H1 (cell line): ENCODE measurements around the gene ARHGEF11. TPM values are rescaled to one million over a fixed set of nuclear protein-coding genes. Genes with fewer than 3 reads are reported as not detected.

Source experiments
- CHD1 ChIP-seq: IDR thresholded peaks from 2 replicates; pipeline ENCODE4 v1.6.1; 2012; ENCODE audit warnings: low read depth, low read length, improper control_type of control experiment
- EGR1 ChIP-seq: IDR thresholded peaks from 2 replicates; pipeline ENCODE4 v1.6.1; 2011; ENCODE audit warnings: low read depth, low read length, borderline replicate concordance
- EZH2 ChIP-seq: fragments of 200-600 bp; sonication (generic); IDR thresholded peaks from 2 replicates; pipeline ENCODE4 v1.7.1; 2012; ENCODE audit warnings: low read depth, mild to moderate bottlenecking, moderate library complexity, low read length, inconsistent platforms; ENCODE audit not compliant: severe bottlenecking
- KDM4A ChIP-seq: IDR thresholded peaks from one replicate; pipeline ENCODE4 v1.7.1; 2012; ENCODE audit warnings: low read depth, mild to moderate bottlenecking, moderate library complexity, low read length, inconsistent platforms; ENCODE audit not compliant: severe bottlenecking
- NANOG ChIP-seq: IDR thresholded peaks from 2 replicates; pipeline ENCODE4 v1.6.1; 2011; ENCODE audit warnings: low read length, low read depth, mild to moderate bottlenecking, inconsistent platforms; ENCODE audit not compliant: insufficient read depth, poor library complexity, severe bottlenecking
- POLR2AphosphoS5 ChIP-seq: IDR thresholded peaks from 2 replicates; pipeline ENCODE4 v1.6.1; 2011; ENCODE audit warnings: low read depth, low read length
- polyA plus RNA-seq, 7 experiments: library from polyadenylated mRNA; depleted of rRNA in 3 of 7; stranded (reverse) in 5 of 7; unstranded in 2 of 7; fragments of >200 nt in 5 of 7; fragments of 200-250 nt in 2 of 7; gene quantifications; 1 replicate in 5 of 7; 2 replicates in 1 of 7; 4 replicates in 1 of 7; pipeline versions ENCODE4 v1.2.1 to v1.2.3, GENCODE V29; 2011 to 2013; ENCODE audit warnings: missing spikeins in 2 of 7, mixed read lengths in 2 of 7
- total RNA-seq: library from RNA; stranded (reverse); fragmentation: NEBNext Ultra II Directional; extraction: Animal tissue kit (Norgen Biotek cat#: 25700); gene quantifications from 2 replicates; pipeline ENCODE4 v1.2.1, GENCODE V29; 2021

Gene ARHGEF11
- total and polyA plus RNA-seq, 2 of the 8 experiments (the other 6 are each of a cell fraction or from before 2014, with no cell fraction given), result 19.9 to 33.1 TPM

DNA sequence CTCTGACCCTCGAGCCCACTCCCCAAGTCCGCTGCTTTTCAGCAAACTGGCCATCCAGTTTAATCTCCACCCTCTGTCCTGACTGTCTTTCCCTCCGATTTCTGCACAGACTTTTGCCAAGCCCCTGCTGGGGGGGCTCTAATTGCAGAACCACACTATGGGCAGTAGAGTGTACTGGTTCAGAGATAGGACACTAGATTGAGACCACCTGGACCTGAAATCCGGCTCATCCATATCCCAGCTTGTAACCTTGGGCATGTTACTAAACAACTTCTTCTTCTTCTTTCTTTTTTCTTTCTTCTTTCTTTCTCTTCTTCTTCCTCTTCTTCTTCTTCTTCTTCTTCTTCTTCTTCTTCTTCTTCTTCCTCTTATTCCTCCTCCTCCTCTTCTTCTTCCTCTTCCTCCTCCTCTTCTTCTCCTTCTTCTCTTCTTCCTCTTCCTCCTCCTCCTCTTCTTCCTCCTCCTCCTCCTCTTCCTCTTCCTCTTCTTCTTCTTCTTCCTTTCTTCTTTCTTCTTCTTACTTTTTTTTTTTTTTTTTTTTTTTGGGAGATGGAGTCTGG, 117.4 kb downstream of the ARHGEF11 start (continued):
- no peak for TF ChIP-seq NANOG
- TF ChIP-seq CHD1, result no peak
- no peak for TF ChIP-seq KDM4A
- no peak for TF ChIP-seq EGR1
- TF ChIP-seq POLR2AphosphoS5, result no peak
- TF ChIP-seq EZH2, result no peak
